SK-N-SH treated with all-trans-retinoic acid at 6 μM for 48 hours (cell line): ENCODE measurements around the gene NEGR1.

ENCODE experiments used
- CSRNP3 ChIP-seq: fragments of 250-450 bp; sonication (Bioruptor Pico); IDR thresholded peaks from 2 replicates; pipeline ENCODE4 v1.5.1; 2021; ENCODE audit warnings: mild to moderate bottlenecking, moderate library complexity
- GLIS3 ChIP-seq: fragments of 250-450 bp; sonication (Bioruptor Pico); IDR thresholded peaks from 2 replicates; pipeline ENCODE4 v1.5.0; 2020; ENCODE audit warnings: mild to moderate bottlenecking, moderate library complexity
- PATZ1 ChIP-seq: fragments of 250-450 bp; sonication (Bioruptor Pico); IDR thresholded peaks from 2 replicates; pipeline ENCODE4 v1.8.0; 2020; ENCODE audit warnings: mild to moderate bottlenecking, moderate library complexity, borderline replicate concordance
- RARB ChIP-seq: fragments of 250-450 bp; sonication (Bioruptor Pico); IDR thresholded peaks from 2 replicates; pipeline ENCODE4 v1.8.0; 2021; ENCODE audit warnings: mild to moderate bottlenecking, moderate library complexity
- TOX ChIP-seq: fragments of 250-450 bp; sonication (Bioruptor Pico); IDR thresholded peaks from 2 replicates; pipeline ENCODE4 v1.8.0; 2021; ENCODE audit warnings: mild to moderate bottlenecking, moderate library complexity, borderline replicate concordance
- TSHZ2 ChIP-seq: fragments of 250-450 bp; sonication (Bioruptor Pico); IDR thresholded peaks from 2 replicates; pipeline ENCODE4 v1.5.0; 2020; ENCODE audit warnings: mild to moderate bottlenecking, moderate library complexity
- ZFP3 ChIP-seq: fragments of 250-450 bp; sonication (Bioruptor Pico); IDR thresholded peaks from 2 replicates; pipeline ENCODE4 v1.5.0; 2020; ENCODE audit warnings: mild to moderate bottlenecking, moderate library complexity
- ZNF70 ChIP-seq: fragments of 450-650 bp; formaldehyde crosslinking; IDR thresholded peaks from 2 replicates; pipeline ENCODE4 v1.5.0; 2020; ENCODE audit warnings: mild to moderate bottlenecking, moderate library complexity

- no peak for TF ChIP-seq ZNF70 (CRISPR knock-in tag)
- no peak for TF ChIP-seq PATZ1 (CRISPR knock-in tag)
- TF ChIP-seq RARB (CRISPR knock-in tag), result no peak
- no peak for TF ChIP-seq TOX (CRISPR knock-in tag)
- no peak for TF ChIP-seq ZFP3
- TF ChIP-seq CSRNP3 (CRISPR knock-in tag), result no peak
- no peak for TF ChIP-seq GLIS3 (CRISPR knock-in tag)
- no peak for TF ChIP-seq TSHZ2 (CRISPR knock-in tag)
Observed at GRCh38 chr1:71377886-71378285, 904.5 kb downstream of the NEGR1 start.
